Activated gamma-delta T cell treated with anti-CD3 and anti-CD28 coated beads, Interleukin-2, amount 50 U/mL, for 16 hours (primary cell): Measurements from ENCODE around the gene PKNOX2.
"Not testable (repeated sequence)": the region's sequence is repeated elsewhere in the genome, so short reads cannot be mapped to it uniquely, and the experiment has no call there.

ENCODE experiments used
- DNase-seq: peaks from one replicate; pipeline ENCODE4 v3.0.0-alpha.2; 2020; ENCODE audit warnings: low read depth

PKNOX2 gene

DNA sequence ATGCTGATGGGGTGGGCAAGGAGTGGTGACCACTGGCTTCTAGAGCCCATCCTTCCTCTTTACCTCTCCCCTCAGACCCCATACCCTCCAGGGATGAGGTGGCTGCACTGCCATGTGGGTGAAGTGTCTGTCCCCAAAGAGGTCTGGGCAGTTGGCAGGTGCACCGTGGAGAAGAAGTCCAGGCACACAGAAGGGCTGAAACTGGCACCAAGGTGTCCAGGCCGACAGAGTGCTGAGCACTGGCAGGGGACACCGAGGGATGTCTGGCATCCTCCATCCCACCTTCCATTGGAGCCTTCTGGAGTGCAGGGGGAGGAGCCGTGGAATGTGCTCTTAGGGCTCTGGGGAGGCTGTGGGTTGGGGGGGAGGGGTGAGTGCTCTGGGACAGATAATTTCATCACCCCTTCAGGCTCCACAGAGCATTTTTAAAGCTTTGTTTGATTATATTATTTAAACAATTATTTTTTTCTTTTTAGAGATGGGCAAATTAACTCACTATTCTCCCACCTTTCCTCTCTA lies 37.9 kb downstream of the PKNOX2 start:
- DNase-seq = no peak

GRCh38 chr11:125202977-125203376 lies 38.4 kb downstream of the PKNOX2 start:
- no peak for DNase-seq

DNA sequence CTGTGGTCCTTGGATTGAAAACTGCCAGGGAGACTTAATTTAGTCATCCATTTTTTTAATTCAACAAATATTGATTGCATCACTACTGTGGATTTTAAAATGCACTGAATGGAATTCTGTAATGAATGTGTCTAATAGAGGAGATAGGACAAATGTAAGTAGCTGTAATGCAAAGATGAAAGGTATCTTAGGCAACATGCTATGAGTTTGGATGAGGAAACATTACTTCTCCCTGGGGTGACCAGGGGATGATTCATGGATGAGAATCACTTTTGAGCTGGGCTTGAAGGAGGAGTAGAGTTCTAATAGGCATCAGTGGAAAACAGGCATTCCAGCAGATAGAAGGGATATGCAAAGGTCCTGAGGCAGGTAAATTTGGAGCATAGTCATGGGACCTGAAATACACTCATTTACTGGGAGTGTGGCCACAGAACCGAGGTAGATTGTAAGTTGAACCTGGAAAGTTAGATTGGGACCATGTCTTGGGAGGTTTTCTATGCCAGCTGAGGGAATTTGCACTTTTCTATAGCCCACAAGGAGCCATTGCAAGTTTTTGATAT lies 43.4 kb downstream of the PKNOX2 start:
- DNase-seq = no peak

DNA sequence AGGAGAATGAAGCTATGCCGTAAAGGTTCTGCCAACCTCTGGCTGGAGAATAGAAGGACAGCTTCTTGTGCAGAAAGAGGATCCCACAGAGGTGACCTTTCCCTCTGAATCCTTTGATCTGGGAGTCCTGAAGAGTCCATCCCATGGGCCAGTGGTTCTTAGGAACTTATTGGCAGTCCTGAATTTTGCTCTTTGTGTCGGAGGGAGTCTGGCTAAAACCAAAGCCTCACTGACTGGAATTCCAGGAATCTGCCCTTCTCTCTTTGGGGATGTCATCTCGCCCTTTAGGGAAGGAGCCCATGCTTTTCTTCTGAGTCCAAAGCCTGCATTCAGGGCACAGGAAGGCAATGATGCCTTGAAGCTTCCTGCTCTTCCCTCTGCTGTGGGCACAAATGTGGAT lies 45.5 kb downstream of the PKNOX2 start:
- DNase-seq = no peak

DNA sequence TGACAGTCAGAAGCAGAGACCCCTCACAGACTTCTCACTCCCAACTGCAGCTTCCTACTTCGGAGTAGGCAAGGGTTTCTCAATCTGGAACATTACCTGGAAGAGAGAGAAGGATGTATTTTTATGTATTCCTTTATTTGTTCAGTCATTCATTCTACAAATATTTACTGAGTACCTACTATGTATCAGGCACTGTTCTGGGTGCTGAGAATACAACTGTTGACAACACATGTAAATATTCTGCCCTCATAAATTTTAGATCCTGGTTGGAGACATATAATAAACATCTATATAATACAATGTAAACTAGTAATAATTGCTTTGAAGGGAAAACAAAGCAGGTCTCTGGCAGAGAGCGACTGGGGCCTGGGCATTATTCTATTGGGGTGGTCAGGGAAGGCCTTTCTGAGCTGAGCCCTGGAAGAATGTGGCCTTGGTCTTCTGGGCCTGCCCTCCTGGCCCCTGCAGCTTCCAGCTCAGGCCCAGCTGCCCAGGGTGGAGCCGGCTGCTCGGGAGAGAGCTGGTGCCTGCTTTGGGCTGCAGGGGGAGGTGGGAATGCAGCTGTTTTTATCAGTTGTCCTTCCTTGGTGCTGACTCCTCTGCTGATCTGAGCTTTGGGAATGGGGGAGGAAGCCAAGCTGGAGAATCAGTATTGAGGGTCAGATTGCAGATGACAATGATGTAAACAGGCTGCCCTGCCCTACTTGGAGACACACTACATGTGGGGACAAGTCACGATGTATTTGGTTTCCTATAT lies 46.8 kb downstream of the PKNOX2 start:
- no peak for DNase-seq

- DNase-seq = no peak
Observed at GRCh38 chr11:125211948-125212340, 47.4 kb downstream of the PKNOX2 start.

GRCh38 chr11:125214601-125215565 lies 50.3 kb downstream of the PKNOX2 start:
- DNase-seq = no peak

GRCh38 chr11:125215976-125216375 lies 51.4 kb downstream of the PKNOX2 start:
- no peak for DNase-seq

GRCh38 chr11:125218336-125218735 lies 53.8 kb downstream of the PKNOX2 start:
- DNase-seq = no peak

DNA sequence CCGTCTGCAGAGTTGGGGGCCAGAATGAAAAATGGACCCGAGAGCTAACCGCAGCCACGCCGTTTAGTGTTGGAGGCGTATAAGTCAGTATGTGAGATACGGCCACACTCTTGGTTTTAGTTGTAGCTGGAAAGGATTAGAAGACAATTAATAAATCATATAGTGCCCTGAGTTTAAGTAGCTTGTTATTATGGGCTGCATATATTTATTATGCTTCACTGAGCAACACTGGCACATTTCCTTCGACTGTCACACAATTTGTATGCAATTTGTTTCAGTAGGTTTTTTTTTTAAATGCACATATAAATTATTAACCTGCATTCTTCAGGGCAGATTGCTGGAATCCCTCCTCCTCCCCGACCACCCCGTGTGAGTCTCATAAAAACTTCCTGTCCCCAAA lies 56.9 kb downstream of the PKNOX2 start:
- no peak for DNase-seq

DNA sequence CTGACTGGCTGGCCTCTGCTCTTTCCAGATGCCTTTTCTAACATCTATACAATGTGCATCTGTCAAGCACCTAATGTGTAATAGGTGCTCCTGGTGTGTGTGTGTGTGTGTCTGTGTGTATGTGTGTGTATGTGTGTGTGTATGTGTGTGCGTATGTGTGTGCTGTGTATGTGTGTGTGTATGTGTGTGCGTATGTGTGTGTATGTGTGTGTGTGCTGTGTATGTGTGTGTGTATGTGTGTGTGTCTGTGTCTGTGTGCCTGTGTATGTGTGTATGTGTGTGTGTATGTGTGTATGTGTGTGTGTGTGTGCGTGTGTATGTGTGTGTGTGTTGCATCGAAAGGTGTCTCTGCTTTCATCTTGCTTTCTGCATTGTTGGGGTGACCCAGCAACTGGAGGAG lies 57.9 kb downstream of the PKNOX2 start:
- no peak for DNase-seq

DNA sequence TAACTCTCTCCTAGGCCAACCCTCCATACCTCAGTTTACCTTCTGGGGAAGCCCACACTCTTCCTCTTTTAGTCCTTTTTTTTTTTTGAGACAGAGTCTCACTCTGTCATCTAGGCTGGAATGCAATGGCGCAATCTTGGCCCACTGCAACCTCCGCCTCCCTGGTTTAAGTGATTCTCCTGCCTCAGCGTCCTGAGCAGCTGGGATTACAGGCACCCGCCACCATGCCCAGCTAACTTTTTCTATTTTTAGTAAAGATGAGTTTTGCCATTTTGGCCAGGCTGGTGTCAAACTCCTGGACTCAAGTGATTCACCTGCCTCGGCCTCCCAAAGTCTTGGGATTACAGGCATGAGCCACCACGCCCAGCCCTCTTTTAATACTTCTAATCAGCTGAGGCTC lies 58.6 kb downstream of the PKNOX2 start:
- not testable (repeated sequence) for DNase-seq

- no peak for DNase-seq
Observed at GRCh38 chr11:125223901-125224361, 59.4 kb downstream of the PKNOX2 start.

GRCh38 chr11:125224391-125225021 lies 60.0 kb downstream of the PKNOX2 start:
- no peak for DNase-seq

- DNase-seq = no peak
Observed at GRCh38 chr11:125225401-125225800, 60.9 kb downstream of the PKNOX2 start.

DNA sequence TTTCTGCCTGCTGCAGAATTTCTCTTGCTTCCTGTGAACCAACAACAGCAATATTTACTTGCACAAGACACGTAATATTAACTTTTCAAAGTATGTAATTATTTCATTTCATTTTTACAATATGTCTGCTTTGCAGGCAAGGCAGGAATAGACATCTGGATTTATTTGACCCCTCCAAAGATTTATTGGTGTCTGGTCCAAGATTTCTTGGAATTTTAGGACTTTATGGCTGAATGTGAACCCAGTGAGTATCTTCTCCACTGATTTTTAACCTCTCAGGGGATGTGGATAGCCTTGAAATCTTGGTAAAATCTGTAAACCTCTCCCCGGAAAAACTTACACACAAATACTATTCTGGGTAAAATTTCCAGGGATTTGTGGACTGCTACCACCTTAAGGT lies 61.5 kb downstream of the PKNOX2 start:
- DNase-seq = no peak

DNA sequence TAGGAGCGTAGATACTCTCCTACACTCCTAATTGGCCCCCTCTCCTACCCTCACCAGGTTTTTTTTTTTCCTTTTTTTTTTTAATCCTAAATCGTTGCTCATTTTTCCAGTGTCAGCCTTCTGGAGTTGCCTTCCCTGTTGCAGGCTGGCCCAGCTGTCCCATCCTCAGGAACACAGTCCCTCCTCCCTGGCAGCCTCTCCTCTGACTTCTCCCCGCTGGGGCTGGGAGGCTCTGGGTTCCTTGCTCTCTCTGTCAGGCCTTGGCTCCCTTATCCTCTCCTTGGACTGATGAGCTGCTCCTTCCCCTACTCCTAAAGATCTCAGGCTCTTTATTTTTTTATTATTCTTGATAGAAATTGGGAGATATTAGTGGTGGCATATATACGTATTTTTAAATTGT lies 62.2 kb downstream of the PKNOX2 start:
- DNase-seq = no peak

- no peak for DNase-seq
Observed at GRCh38 chr11:125227151-125227550, 62.6 kb downstream of the PKNOX2 start.

- no peak for DNase-seq
Observed at GRCh38 chr11:125228445-125228844, 63.9 kb downstream of the PKNOX2 start.

DNA sequence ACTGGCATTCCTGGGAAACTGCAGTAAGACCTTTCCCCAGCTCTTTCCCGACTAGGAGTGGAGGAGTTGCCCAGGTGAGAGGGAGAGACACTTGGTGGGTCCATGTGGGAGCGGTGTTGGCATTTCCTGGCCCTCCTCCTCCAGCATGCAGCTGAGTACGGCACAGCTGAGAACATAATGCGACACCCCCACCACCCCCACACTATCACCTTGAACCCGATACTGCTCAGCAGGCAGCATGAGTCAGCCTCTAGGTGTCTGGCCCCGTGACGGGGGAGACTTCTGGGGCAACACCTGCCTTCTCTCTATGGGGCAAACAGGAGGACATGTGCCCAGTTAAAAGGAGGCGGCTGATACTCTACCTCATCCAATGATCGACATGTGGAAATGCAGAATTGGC lies 64.4 kb downstream of the PKNOX2 start:
- no peak for DNase-seq

DNA sequence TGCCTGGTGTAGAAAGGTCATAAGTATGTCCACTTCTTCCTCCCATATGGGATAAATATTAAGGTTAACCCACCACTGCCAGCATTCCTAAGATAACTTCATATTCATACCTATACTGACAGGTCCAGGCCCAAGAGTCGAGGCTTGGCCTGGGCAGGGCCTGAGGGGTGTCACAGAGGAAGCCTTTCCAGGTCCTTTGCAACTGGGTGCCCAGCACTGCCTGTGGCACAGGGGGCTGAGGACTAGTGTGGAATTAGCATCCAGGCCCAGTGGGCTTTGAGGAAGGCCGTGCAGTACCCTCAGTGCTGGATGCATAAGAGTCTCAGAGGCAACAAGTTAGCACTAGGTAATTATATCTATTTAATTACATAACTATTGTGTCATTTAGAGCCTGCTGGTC lies 65.4 kb downstream of the PKNOX2 start:
- no peak for DNase-seq

- no peak for DNase-seq
Observed at GRCh38 chr11:125233116-125233515, 68.6 kb downstream of the PKNOX2 start.
